Fibroblast of mammary gland (primary cell): Measurements from ENCODE around the gene GPX6.

Experiments used
- DNase-seq: peaks from one replicate; pipeline ENCODE4 v3.0.0-alpha.2; 2010; ENCODE audit warnings: low read depth
- H3K4me3 ChIP-seq: 2 replicates; pipeline ENCODE4 v1.5.1; 2011; ENCODE audit warnings: low read depth, mild to moderate bottlenecking, low read length, moderate library complexity; ENCODE audit not compliant: control insufficient read depth
- CTCF ChIP-seq: conservative IDR thresholded peaks from 2 replicates; pipeline ENCODE4 v1.5.1; 2011; ENCODE audit warnings: low read depth, low read length, inconsistent platforms; ENCODE audit not compliant: control insufficient read depth, insufficient read depth

The GPX6 gene

GRCh38 chr6:28537509-28538140 lies 22.0 kb upstream of the GPX6 start:
- H3K4me3 ChIP-seq, result no peak overlapping the region
- TF ChIP-seq CTCF, result no peak
- peak; percentile 51 for DNase-seq

- H3K4me3 ChIP-seq, result peak overlapping the region; percentile 39
- DNase-seq, result peak; percentile 49
- TF ChIP-seq CTCF, result no peak
These were observed 21.5 kb upstream of the GPX6 start for GRCh38 chr6:28537065-28537464.

GRCh38 chr6:28534875-28535274 lies 19.3 kb upstream of the GPX6 start:
- DNase-seq, result no peak
- no peak for TF ChIP-seq CTCF
- no peak overlapping the region for H3K4me3 ChIP-seq

GRCh38 chr6:28534306-28534705 lies 18.7 kb upstream of the GPX6 start:
- no peak overlapping the region for H3K4me3 ChIP-seq
- TF ChIP-seq CTCF, result no peak
- DNase-seq, result no peak

- DNase-seq, result peak; percentile 16
- peak; percentile 28 for TF ChIP-seq CTCF
- H3K4me3 ChIP-seq, result no peak overlapping the region
These were observed 16.0 kb upstream of the GPX6 start for GRCh38 chr6:28531479-28532128.

- no peak overlapping the region for H3K4me3 ChIP-seq
- no peak for DNase-seq
- TF ChIP-seq CTCF, result no peak
These were observed 15.2 kb upstream of the GPX6 start for GRCh38 chr6:28530777-28531176.
